GM06990 (cell line): ENCODE results near the gene CMSS1.

Source experiments
- DNase-seq: peaks from one replicate; pipeline ENCODE4 v3.0.0-alpha.2; 2011; ENCODE audit not compliant: insufficient read length; ENCODE audit errors: extremely low read depth
- H3K27me3 ChIP-seq: replicated peaks from 2 replicates; pipeline ENCODE4 v1.6.0; 2011; ENCODE audit warnings: low read length; ENCODE audit not compliant: control insufficient read depth, insufficient read depth
- H3K36me3 ChIP-seq: 2 replicates; pipeline ENCODE4 v1.5.1; 2011; ENCODE audit warnings: low read length; ENCODE audit not compliant: control insufficient read depth, insufficient read depth
- H3K4me3 ChIP-seq: replicated peaks from 2 replicates; pipeline ENCODE4 v1.5.1; 2011; ENCODE audit warnings: low read depth, mild to moderate bottlenecking, control low read depth, low read length
- CTCF ChIP-seq: IDR thresholded peaks from 2 replicates; pipeline ENCODE4 v1.5.1; 2011; ENCODE audit warnings: low read length, control low read depth, mild to moderate bottlenecking, inconsistent platforms; ENCODE audit not compliant: insufficient read depth, poor library complexity, severe bottlenecking

Gene CMSS1

GRCh38 chr3:99955773-99956562 is 138.3 kb downstream of the CMSS1 start:
- H3K4me3 ChIP-seq = no peak overlapping the region
- no peaks in the 10 kb centered on the region for H3K36me3 ChIP-seq
- no peak for DNase-seq
- no peak for TF ChIP-seq CTCF
- H3K27me3 ChIP-seq = no peaks in the 10 kb centered on the region

GRCh38 chr3:99957151-99957796 is 139.6 kb downstream of the CMSS1 start:
- TF ChIP-seq CTCF = no peak
- H3K36me3 ChIP-seq = no peaks in the 10 kb centered on the region
- no peak overlapping the region for H3K4me3 ChIP-seq
- DNase-seq = no peak
- no peaks in the 10 kb centered on the region for H3K27me3 ChIP-seq

GRCh38 chr3:99958222-99958912 is 140.7 kb downstream of the CMSS1 start:
- Histone ChIP-seq H3K4me3 (no peak overlapping the region), H3K27me3 (no peaks in the 10 kb centered on the region), H3K36me3 (no peaks in the 10 kb centered on the region)
- TF ChIP-seq CTCF = no peak
- no peak for DNase-seq

- no peaks in the 10 kb centered on the region for H3K27me3 ChIP-seq
- TF ChIP-seq CTCF = no peak
- H3K4me3 ChIP-seq = no peak overlapping the region
- no peaks in the 10 kb centered on the region for H3K36me3 ChIP-seq
- no peak for DNase-seq
These were observed 142.6 kb downstream of the CMSS1 start for GRCh38 chr3:99960123-99960878.

- Histone ChIP-seq H3K27me3 (no peaks in the 10 kb centered on the region), H3K4me3 (no peak overlapping the region), H3K36me3 (no peaks in the 10 kb centered on the region)
- no peak for TF ChIP-seq CTCF
- no peak for DNase-seq
These were observed 143.3 kb downstream of the CMSS1 start for GRCh38 chr3:99960941-99961340.
